ENCODE measurements around the gene NEMP1. TPM values are rescaled to one million over a fixed set of nuclear protein-coding genes. Genes with fewer than 3 reads are reported as not detected.

NEMP1 gene, protein sequence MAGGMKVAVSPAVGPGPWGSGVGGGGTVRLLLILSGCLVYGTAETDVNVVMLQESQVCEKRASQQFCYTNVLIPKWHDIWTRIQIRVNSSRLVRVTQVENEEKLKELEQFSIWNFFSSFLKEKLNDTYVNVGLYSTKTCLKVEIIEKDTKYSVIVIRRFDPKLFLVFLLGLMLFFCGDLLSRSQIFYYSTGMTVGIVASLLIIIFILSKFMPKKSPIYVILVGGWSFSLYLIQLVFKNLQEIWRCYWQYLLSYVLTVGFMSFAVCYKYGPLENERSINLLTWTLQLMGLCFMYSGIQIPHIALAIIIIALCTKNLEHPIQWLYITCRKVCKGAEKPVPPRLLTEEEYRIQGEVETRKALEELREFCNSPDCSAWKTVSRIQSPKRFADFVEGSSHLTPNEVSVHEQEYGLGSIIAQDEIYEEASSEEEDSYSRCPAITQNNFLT
- 10.3 TPM for total RNA-seq

DNA sequence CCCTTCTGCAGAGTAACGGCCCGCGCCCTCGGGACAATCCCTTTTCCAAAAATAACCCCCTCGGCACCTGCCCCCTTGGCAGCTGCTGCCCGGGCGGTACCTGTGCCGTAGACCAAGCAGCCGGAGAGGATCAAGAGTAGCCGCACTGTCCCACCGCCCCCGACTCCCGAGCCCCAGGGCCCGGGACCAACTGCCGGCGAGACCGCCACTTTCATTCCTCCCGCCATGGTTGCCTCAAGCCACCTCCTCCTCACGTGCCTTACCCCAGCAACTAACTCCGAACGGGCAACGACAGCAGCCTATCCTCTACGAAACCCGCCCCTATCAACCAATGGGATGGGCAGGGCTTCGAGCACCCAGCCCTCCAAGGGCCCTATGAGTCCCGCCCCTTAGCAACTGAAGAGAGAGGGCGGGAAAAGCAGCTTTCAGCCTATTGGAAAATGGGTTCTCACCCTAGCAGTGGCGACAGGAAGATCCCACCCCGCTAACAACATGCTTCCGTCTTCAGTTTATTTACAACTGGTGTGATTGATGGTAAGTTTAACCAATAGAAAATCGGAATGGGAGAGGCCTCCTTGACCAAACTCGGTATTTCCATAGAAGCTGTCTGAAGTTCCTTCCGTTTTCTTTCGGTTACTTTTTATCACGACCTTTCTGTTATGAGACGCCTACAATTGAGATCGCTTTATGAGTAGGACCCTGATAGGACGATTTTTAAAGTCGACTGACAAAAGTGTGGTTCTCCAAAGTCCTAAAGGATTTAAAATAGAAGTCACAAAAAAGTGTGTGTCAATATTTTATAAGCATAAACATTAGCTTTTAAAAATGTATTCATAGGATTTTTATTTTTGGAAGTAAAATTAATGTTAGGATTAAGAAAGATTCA lies at the start of gene NEMP1:
Gene NEMP1, minus strand, starts transcription at position 273 of the 886 bp plus-strand sequence. Its CDS starts 46 bp downstream, at position 227.

DNA sequence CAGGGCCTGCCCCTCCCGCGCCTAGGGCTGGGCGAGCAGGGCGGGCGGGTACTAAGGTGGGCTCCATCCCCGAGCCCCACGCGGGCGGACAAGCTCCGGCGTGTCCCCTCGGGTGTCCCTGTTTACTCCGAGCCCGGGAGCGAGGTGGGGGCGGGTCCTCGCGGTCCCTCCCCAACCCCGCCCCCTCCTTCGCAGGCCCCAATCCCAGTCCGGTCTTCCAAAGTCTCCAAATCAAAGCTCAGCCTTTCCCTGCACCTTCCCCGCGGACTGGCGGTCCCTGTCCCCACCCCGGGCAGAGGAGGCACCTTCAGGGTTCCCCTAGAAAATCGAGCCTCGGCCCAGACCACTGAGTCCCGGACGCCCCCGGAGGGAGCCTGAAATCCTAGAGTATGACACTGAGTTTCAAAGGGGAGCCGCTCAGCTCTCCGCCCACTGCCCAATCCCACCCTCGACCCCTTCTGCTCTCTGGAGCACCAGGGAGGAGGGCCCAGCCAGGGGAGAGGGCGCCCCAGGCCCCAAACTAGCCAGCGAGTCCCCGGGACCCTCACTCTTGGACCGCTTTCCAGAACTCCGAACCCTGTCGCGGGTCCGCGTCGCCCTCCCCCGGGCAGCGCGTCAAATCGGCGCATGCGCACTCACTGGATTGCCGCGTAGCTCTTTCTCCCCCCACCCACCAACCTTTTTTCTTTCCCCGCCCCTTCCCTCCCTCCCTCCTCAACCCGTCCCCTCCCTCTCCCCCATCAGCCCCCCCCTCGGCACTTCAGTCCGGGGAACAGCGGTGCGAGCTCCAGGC lies 49.3 kb upstream of the NEMP1 start, which contains the start of gene LRP1:
Gene LRP1, plus strand, starts transcription at position 758 of the 793 bp plus-strand sequence. CDS start 482 bp downstream, outside the sequence.

DNA sequence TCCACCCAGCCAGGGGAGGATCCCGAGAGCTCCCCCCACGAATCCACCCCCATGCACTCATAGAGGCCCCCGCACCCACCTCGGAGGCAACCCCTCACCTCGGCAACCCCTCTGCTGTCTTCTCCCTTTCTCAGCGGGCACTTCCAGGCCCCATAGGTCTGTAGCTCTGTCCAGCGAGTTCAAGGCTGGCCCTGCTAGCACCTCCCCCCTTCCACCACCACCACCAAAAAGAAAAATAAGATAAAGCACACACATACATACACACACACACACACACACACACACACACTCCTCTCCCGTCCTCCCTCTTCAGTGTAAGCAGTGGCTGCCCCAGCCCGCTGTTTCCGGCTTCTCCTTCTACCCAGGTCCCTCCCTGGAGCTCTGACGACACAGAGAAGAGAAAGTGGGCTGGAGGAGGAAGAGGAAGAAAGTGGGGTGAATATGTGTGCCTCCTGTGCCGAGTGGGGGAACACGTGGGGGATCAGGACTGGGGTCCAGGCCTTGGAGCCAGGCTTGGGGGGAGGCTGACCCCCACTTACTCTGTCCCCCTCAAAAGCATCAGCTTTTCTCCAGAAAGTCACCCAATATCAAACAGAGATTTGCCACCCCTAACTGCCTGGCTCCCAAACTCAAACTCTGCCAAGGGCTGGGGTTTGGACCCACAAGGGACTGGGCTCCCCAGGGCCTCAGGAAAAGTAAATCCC lies 32.6 kb upstream of the NEMP1 start, which contains the start of gene STAT6:
Gene STAT6, minus strand, starts transcription at position 332 of the 704 bp plus-strand sequence. CDS start 3,084 bp downstream, outside the sequence.

DNA sequence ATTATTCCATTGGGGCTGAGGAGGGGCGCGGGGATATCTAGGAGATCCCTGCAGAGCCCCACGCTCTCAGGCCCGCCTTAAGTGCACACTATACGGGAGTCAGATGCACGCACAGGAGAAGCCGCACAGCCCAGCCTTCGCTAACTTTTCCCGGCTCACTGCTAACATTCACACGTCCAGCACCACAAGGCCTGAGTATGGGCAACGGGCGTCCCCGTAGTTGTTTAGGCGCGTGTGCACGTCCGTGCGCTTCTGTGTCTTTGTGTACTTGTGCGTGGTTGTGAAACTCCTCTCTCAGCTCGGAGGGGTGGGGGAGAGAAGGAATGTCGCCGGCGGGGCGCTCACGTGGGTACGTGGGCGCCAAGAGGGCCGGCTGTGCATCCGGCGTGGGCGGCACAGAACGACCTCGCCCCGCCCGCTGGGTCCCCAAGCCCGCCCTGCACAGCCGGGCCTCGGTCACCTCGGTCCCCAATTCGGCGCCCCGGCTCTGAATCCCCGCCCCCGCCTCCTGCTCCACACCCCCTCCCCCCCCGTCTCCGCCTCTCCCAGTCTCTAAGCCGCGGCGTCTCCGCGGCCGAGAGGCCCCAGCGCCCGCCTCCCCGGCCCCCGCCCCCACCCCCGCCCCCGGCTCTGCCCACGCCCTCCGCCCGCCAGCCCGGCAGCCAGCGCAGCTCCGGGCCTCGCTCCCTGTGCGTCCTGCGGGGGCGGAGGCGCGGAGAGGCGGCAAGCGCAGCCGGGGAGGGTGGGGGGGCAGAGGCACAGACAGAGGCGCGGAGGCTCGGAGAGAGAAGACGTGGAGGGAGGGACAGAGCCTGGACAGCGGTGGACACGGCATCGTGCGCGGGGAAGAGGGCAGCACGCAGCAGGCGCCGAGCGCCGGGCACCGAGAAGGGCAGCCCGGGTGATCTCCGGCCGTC lies 10.0 kb upstream of the NEMP1 start, which contains the start of gene NAB2:
Gene NAB2, plus strand, starts transcription at position 761 of the 917 bp plus-strand sequence. CDS start 158 bp downstream, outside the sequence.

DNA sequence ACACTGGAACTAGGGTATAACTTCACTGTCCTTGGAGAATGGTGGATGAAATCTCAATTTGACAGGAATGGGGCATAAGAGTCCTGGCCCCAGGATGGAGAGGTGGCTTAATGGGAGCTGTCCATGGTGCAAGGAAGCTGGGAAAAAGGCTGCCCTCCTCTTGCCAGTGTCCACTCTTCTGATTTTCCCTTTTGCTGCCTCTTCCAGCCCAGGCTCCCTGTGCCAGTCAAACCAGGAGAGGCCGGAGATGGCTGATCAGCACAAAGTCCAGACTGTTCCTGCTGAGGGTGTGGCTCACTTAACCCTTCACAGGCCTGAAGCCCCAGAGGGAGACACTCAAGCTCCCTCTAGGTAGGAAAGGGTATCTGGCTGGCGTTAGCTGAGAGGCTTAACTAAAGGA lies 28.7 kb downstream of the NEMP1 start, which contains the start of gene MYO1A:
Gene MYO1A, minus strand, starts transcription at position 240 of the 400 bp plus-strand sequence. CDS start 1,806 bp downstream, outside the sequence.

DNA sequence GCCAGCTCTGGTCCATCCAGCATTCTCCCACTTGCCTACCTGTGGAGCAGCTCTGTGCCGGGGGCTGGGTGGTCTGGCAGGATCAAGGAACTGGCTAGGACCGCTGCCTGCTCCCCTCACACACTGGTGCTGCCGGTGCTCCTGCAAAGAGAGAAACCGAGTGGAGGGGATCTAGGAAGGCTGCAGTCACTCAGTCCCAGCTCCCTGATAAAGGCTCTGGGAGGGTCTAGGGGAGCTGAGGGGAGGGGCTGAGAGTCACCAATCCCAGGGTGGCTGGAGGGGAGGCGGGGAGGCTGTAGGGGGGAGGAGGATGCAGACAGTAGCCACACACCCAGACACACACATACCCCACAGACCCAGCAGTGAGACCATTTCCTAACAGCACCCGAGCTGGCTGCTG lies 62.2 kb downstream of the NEMP1 start, which contains the start of gene TAC3:
Gene TAC3, minus strand, starts transcription at position 182 of the 400 bp plus-strand sequence. CDS start 732 bp downstream, outside the sequence.

DNA sequence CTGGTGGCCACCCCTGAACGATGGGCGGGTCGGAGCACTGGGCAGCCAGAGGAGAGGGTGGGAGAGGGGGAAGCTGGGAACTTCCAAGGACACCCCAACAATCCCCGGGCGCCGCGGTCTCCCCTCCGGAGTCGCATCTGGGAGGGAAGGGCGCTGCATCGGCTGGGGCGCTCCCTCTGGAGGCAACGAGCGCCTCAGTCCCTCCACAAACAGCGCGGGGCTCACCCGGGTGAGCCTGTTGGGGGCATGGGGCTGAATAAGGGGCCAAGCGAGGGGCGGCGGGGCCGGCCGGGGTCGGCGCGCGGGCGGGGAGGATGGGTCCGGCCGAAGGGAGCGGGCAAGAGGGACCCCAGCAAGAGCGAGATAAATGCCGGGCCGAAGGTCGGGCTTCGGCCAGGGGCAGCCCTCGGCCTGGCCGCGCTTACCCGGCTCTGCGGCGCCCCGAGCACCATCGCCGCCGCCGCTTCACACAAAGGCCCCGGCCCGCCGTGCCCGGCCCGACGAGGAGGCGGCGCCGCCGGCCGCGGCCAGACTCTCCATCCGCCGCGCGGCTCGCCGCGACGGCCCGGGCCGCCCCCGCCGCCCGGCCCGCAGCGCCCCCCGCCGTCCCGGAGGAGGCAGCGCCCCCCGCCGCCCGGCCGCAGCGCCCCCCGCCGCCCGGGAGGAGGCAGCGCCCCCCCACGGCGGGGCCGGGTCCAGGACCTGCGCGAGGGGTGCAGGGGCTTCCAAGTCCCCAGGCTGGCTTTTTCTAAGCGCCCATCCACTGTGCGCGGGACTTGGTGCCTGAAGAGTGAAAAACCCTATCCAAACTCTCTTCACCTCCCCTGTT lies 72.4 kb downstream of the NEMP1 start, which contains the start of gene ZBTB39:
Gene ZBTB39, minus strand, starts transcription at position 567 of the 829 bp plus-strand sequence. CDS start 1,629 bp downstream, outside the sequence.

Other genes with a start within 250 kb of the NEMP1 start
- 0.31 TPM for gene SDR9C7, start 144.4 kb downstream of the NEMP1 start, total RNA-seq
- 3.1 TPM for gene RDH16, start 121.2 kb downstream of the NEMP1 start, total RNA-seq
- gene ZBTB39, start 72.2 kb downstream of the NEMP1 start, total RNA-seq = 14.7 TPM
- 0.94 TPM for gene TAC3, start 62.3 kb downstream of the NEMP1 start, total RNA-seq
- not detected for gene MYO1A, start 28.7 kb downstream of the NEMP1 start, total RNA-seq
- 25.0 TPM for gene NAB2, start 10.3 kb upstream of the NEMP1 start, total RNA-seq
- gene STAT6, start 32.6 kb upstream of the NEMP1 start, total RNA-seq = 3.1 TPM
- gene LRP1, start 49.7 kb upstream of the NEMP1 start, total RNA-seq = 135 TPM
- not detected for gene LRP1-AS, start 68.8 kb upstream of the NEMP1 start, total RNA-seq
- 1.6 TPM for gene NXPH4, start 138.0 kb upstream of the NEMP1 start, total RNA-seq
- 32.2 TPM for gene SHMT2, start 150.9 kb upstream of the NEMP1 start, total RNA-seq
- gene STAC3, start 172.4 kb upstream of the NEMP1 start, total RNA-seq = 0.94 TPM